Measurements from ENCODE around the gene USP7.

DNA sequence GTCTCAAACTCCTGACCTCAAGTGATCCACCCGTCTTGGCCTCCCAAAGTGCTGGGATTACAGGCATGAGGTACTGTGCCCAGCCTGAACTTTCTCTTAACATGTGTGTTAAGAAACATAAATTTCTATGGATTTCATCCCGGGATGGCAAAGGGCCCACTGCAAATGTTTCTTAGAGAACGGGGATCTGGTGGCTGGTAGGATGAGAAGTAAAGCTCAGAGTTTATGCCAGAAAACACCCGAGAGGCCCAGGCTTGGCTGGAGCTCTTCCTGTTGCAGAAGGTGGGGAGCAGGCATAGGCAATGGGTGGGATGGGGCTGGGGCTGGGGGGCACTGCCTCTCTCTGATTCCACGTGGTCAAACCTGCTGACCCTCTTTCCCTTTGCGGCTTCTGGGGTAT is 89.3 kb downstream of the USP7 start:
- TF ChIP-seq, protein P1, sequence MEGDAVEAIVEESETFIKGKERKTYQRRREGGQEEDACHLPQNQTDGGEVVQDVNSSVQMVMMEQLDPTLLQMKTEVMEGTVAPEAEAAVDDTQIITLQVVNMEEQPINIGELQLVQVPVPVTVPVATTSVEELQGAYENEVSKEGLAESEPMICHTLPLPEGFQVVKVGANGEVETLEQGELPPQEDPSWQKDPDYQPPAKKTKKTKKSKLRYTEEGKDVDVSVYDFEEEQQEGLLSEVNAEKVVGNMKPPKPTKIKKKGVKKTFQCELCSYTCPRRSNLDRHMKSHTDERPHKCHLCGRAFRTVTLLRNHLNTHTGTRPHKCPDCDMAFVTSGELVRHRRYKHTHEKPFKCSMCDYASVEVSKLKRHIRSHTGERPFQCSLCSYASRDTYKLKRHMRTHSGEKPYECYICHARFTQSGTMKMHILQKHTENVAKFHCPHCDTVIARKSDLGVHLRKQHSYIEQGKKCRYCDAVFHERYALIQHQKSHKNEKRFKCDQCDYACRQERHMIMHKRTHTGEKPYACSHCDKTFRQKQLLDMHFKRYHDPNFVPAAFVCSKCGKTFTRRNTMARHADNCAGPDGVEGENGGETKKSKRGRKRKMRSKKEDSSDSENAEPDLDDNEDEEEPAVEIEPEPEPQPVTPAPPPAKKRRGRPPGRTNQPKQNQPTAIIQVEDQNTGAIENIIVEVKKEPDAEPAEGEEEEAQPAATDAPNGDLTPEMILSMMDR (IDR thresholded peaks at IDR 0.05), result no peak
- TF ChIP-seq POLR2A (IDR thresholded peaks at IDR 0.05), result no peak

Data from ovary (tissue), 3 donors.